ENCODE data around the gene FAT1.

GRCh38 chr4:186644737-186645261, 78.9 kb downstream of the FAT1 start:
- TF ChIP-seq CTCF (IDR thresholded peaks at IDR 0.05): no peak
- TF ChIP-seq POLR2A (IDR thresholded peaks at IDR 0.05): no peak
- TF ChIP-seq EP300 (IDR thresholded peaks at IDR 0.05): no peak
- no peak for TF ChIP-seq POLR2AphosphoS5 (IDR thresholded peaks at IDR 0.05)

All from suprapubic skin (tissue), 4 donors.